GM18867 (cell line): Measurements from ENCODE around the gene PAK5.
"Not testable (repeated sequence)": the region's sequence is repeated elsewhere in the genome, so short reads cannot be mapped to it uniquely, and the experiment has no call there.

ENCODE experiments used
- ATAC-seq: cut with Tn5 transposase; IDR thresholded peaks from one replicate; pipeline ENCODE4 v1.9.1; 2021; ENCODE audit warnings: mild to moderate bottlenecking, moderate library complexity; ENCODE audit not compliant: unreplicated experiment

Gene PAK5

DNA sequence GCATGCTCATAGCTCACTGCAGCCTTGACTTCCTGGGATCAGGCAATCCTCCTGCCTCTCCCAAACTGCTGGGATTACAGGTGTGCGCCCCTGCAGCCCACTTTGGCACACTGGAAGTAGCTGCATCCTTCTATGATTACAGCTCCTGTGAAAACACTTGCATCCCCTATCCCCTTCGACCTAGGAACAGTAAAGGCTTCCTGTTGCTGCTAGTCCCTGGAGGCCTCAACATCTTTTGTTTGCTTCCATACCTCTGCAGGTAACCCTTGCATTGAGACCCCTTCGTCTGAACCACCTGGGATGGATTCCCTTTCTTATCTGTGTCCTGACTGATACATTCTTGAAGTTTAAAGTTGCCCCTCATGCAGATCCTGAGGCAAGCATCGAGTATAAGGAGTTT lies 152.4 kb downstream of the PAK5 start:
- no peak for ATAC-seq

GRCh38 chr20:9686001-9686400 lies 152.9 kb downstream of the PAK5 start:
- no peak for ATAC-seq

DNA sequence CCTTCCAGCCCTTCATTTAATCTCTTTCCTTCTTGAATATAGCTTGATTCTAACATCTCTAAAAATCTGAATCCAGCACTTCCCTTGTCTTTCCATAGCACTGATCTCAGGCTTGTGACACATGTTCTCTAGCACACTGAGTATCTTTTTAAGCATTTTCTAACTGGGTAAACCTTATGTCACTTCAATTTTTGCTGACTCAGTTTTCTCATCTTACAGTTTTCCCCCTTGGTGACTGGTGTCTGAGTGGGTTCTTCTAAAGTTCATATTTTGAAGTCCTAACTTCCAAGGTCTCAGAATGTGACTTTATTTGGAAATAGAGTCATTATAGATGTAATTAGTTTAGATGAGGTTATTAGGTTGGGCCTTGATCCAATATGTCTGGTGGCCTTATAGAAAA lies 153.9 kb downstream of the PAK5 start:
- ATAC-seq = no peak

- no peak for ATAC-seq
Measured at GRCh38 chr20:9677100-9677623, 161.7 kb downstream of the PAK5 start.

GRCh38 chr20:9672981-9673380 lies 165.9 kb downstream of the PAK5 start:
- ATAC-seq = no peak

- ATAC-seq = no peak
Measured at GRCh38 chr20:9672027-9672426, 166.8 kb downstream of the PAK5 start.

DNA sequence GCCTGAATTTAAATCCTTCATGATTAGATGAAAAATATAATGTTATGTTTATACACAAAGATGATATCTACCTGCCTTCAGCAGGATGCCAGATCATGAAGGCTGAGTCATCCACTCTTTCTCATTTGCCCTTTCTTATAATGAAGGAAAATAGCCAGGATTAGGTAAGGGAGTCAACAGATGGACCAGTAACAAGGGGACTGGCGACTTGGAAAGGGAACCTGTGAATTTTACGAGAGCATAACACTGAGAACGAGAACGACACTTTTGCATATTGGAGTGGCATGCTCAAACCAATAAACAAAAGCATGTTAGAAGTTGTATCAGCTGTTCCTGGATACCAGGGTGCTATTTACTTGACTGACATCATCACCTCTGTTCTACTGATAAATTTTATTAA lies 170.5 kb downstream of the PAK5 start:
- ATAC-seq = no peak

GRCh38 chr20:9663423-9663822 lies 175.5 kb downstream of the PAK5 start:
- ATAC-seq = no peak

DNA sequence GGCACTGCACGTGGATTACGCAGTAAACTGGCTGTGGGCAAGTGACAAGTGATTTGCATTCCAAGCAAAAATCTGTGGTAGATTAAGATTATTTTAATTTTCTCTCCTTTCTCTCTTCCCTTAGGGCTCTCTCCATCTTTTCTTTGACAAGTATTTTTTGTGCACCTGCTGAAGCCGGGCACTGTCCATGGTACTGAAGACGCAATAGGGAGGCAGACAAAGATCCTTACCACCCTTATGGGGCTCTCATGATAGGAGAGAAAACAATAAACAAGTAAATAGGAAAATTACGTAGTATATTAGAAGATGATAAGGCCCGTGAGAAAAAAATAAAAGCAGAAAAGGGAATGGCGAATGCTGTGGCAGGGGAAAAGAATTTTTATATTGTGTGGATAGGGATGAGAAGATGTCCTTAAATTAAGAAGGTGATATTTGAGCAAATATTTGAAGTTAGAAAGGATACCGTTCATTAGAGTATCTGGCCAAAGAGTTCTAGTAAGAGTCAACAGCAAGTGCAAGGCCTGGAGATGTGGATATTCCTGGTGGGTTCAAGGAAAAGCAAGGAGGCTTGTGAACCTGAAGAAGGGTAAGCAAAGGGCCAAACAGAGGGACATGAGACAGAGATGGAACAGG lies 178.5 kb downstream of the PAK5 start:
- ATAC-seq = no peak

- ATAC-seq = no peak
Measured at GRCh38 chr20:9647741-9648140, 191.1 kb downstream of the PAK5 start.

- ATAC-seq = no peak
Measured at GRCh38 chr20:9646375-9646774, 192.5 kb downstream of the PAK5 start.

GRCh38 chr20:9642882-9643281 lies 196.0 kb downstream of the PAK5 start:
- no peak for ATAC-seq

GRCh38 chr20:9641499-9642000 lies 197.3 kb downstream of the PAK5 start:
- ATAC-seq = not testable (repeated sequence)

DNA sequence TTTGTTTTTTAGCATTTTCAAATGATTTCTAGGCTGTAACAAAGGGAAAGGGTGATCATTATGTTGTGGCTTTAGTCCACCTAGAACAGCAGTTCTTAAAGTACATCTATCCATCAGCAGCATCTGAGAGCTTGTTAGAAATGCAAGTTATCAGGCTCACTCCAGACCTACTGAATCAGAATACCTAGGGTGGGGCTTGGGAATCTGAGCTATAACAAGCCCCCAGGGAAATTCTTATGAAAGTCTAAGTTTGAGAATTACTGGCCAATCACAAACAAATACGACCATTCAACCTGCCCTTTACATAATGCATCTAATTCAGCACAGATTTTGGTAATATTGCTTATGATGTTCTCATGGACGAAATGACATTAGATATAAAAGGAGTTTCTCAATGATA lies 201.0 kb downstream of the PAK5 start:
- no peak for ATAC-seq

GRCh38 chr20:9635750-9636149 lies 203.1 kb downstream of the PAK5 start:
- no peak for ATAC-seq

DNA sequence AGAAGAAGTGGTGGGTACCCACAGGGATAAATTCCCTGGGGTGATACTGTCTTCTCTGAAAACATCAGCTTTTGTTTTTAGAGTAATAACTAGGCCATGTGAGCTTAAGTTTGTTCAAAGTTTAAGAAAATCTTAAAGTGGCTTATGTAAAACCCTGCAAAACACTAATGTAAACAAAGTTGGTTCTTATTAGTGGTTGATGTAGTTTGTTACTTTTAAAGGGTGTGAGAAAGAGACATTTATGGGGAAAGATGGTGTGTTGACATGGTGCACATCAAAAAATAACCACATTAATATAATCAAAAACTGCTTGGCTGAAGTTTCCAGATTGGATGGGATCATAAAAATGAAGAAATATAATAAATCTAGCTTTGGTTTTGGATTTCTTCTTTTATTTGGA lies 204.5 kb downstream of the PAK5 start:
- no peak for ATAC-seq

GRCh38 chr20:9632991-9633390 lies 205.9 kb downstream of the PAK5 start:
- no peak for ATAC-seq

DNA sequence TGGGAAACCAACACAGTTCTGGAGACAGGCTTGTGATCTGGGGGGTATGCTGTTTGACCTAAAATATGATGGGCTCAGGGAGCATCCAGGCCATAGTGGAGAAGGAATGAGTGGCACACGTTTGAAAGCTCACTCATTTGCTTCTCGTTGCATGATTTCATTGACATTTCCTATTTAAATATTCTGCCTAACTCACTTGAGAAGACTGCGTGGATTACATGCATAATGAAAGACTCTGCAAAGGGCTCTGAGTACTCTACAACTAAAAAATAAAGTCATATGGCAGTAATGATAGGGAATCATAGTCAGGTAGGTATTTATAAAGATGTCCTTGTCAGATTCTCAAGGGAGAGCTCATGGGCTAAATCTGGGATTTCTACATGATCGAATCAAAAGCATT lies 206.6 kb downstream of the PAK5 start:
- no peak for ATAC-seq

DNA sequence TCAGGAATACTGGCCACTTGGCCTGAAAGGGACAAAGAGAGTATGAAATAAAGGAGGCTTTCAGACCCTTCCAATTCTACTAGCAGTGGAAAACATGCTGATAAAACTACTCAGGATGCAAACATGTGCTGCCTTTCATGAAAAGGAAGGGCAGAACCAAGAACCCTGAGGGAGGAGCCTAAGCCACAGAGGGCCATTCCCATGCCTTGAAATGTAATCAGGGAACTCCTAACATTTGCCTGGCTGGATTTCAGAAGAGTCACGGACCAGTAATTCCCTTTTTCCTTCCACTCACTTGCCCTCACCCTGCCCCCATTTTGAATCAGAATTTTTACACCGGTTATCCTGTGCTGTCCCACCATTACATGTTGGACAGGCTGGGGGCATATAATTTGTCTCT lies 208.3 kb downstream of the PAK5 start:
- ATAC-seq = no peak

DNA sequence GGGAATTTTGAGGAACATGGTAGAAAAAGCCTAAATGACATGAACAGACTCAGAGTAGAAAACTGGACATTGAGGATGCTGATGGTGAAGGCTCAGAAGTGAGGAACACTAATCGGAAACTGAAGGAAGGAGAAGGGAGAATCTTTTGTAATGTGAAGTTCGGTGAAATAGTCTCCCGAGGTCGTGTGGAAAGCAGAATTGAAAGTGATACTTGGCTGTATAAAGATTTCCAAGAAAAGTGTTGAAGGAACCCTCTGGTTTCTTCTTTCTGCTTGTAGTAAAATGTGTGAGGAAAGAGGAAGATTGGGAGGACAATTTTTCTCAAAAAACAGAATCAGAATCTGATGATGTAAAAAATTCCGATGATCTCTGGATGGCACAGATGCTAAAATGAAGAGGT lies 209.0 kb downstream of the PAK5 start:
- no peak for ATAC-seq

DNA sequence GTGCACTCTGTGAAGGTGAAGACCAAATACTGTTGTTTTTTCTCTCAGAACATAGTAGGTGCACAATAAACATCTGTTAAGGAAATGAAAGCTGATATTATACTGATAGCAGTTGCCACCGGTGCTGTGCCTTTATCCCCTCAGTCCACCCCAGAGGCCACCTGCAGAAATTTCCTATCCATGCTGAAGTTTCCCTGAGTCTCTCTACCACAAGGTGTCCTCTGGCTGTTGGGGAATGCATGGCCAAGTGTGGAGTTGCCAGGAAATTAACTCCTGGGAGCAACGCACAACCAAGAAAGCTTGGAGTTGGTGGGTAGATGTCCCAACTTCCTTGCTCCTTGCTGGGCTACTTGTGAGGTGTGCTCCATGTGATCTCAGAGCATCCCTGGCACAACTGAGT lies 210.3 kb downstream of the PAK5 start:
- no peak for ATAC-seq

- ATAC-seq = no peak
Measured at GRCh38 chr20:9628141-9628540, 210.7 kb downstream of the PAK5 start.

- ATAC-seq = peak; percentile 79
Measured at GRCh38 chr20:9627219-9627618, 211.7 kb downstream of the PAK5 start.
